Large intestine (tissue), 3 donors: ENCODE data around the gene CDH13. TPM values are rescaled to one million over a fixed set of nuclear protein-coding genes. Genes with fewer than 3 reads are reported as not detected.
A peak's percentile ranks its signal among the peaks of the same experiment; 100 is the strongest.

Source experiments
- DNase-seq, 2 donors: peaks; one replicate each; pipeline versions ENCODE4 v3.0.0 to v3.0.0-alpha.2; 2013
- H3K27ac ChIP-seq: one replicate; pipeline ENCODE4 v1.5.1; 2013; ENCODE audit warnings: low read length
- H3K27me3 ChIP-seq: 2 replicates; pipeline ENCODE4 v1.6.1; 2013; ENCODE audit warnings: low read length; ENCODE audit not compliant: control insufficient read depth, insufficient read depth
- H3K36me3 ChIP-seq: 2 replicates; pipeline ENCODE4 v1.6.1; 2013; ENCODE audit warnings: low read length; ENCODE audit not compliant: control insufficient read depth, insufficient read depth
- H3K4me1 ChIP-seq: one replicate; pipeline ENCODE4 v1.6.1; 2013; ENCODE audit warnings: low read length; ENCODE audit not compliant: control insufficient read depth, insufficient read depth
- H3K4me3 ChIP-seq: one replicate; pipeline ENCODE4 v1.5.1; 2013; ENCODE audit warnings: low read length
- H3K9me3 ChIP-seq: one replicate; pipeline ENCODE4 v1.6.1; 2013; ENCODE audit warnings: mild to moderate bottlenecking, low read depth, low read length, moderate library complexity; ENCODE audit not compliant: control insufficient read depth
- WGBS: methylation state at CpG from one replicate; pipeline ENCODE4 v1.1.5; 2013; ENCODE audit warnings: low lambda C conversion rate; ENCODE audit not compliant: insufficient coverage; 5-methylcytosine and 5-hydroxymethylcytosine counted together
- polyA plus RNA-seq: library from polyadenylated mRNA; unstranded; fragments of 120-200 nt; gene quantifications from one replicate; pipeline ENCODE4 v1.2.1, GENCODE V29; 2013

The CDH13 gene
- polyA plus RNA-seq, 1 donor: 17.1 TPM

GRCh38 chr16:83138976-83139690 lies 512.4 kb downstream of the CDH13 start:
- no peak for DNase-seq
- H3K4me1 ChIP-seq: no peaks in the 10 kb centered on the region
- H3K27ac ChIP-seq: no peak overlapping the region
- H3K27me3 ChIP-seq: peaks cover 3% of the 10 kb centered on the region
- 80% methylated on average over 1 of the region's 8 CpGs for WGBS
- H3K36me3 ChIP-seq: no peaks in the 10 kb centered on the region
- H3K9me3 ChIP-seq: no peaks in the 10 kb centered on the region
- H3K4me3 ChIP-seq: no peak overlapping the region

GRCh38 chr16:83143788-83144187 lies 517.0 kb downstream of the CDH13 start:
- Histone ChIP-seq H3K4me1 (no peaks in the 10 kb centered on the region), H3K27me3 (peaks cover 3% of the 10 kb centered on the region), H3K27ac (no peak overlapping the region), H3K4me3 (no peak overlapping the region), H3K9me3 (no peaks in the 10 kb centered on the region), H3K36me3 (no peaks in the 10 kb centered on the region)
- peak; percentile 13 to 43 for DNase-seq
- 0% methylated on average over 1 of the region's 8 CpGs for WGBS

- no peak overlapping the region for H3K27ac ChIP-seq
- DNase-seq: no peak
- H3K36me3 ChIP-seq: no peaks in the 10 kb centered on the region
- no peak overlapping the region for H3K4me3 ChIP-seq
- no peaks in the 10 kb centered on the region for H3K4me1 ChIP-seq
- no peaks in the 10 kb centered on the region for H3K9me3 ChIP-seq
- no peaks in the 10 kb centered on the region for H3K27me3 ChIP-seq
- 93% methylated on average over 3 of the region's 5 CpGs for WGBS
These were observed 518.5 kb downstream of the CDH13 start for GRCh38 chr16:83145297-83145696.

GRCh38 chr16:83147244-83147643 lies 520.5 kb downstream of the CDH13 start:
- no peaks in the 10 kb centered on the region for H3K4me1 ChIP-seq
- no peak overlapping the region for H3K27ac ChIP-seq
- no peak overlapping the region for H3K4me3 ChIP-seq
- 17% methylated on average over 1 of the region's 6 CpGs for WGBS
- no peak for DNase-seq
- no peaks in the 10 kb centered on the region for H3K9me3 ChIP-seq
- no peaks in the 10 kb centered on the region for H3K36me3 ChIP-seq
- no peaks in the 10 kb centered on the region for H3K27me3 ChIP-seq

- no peaks in the 10 kb centered on the region for H3K9me3 ChIP-seq
- no peak overlapping the region for H3K27ac ChIP-seq
- no peaks in the 10 kb centered on the region for H3K4me1 ChIP-seq
- 100% methylated on average over 2 of the region's 15 CpGs for WGBS
- H3K27me3 ChIP-seq: no peaks in the 10 kb centered on the region
- DNase-seq: no peak
- no peaks in the 10 kb centered on the region for H3K36me3 ChIP-seq
- H3K4me3 ChIP-seq: no peak overlapping the region
These were observed 531.7 kb downstream of the CDH13 start for GRCh38 chr16:83158320-83158957.

- Histone ChIP-seq H3K36me3 (no peaks in the 10 kb centered on the region), H3K4me1 (no peaks in the 10 kb centered on the region), H3K4me3 (no peak overlapping the region), H3K27ac (no peak overlapping the region), H3K9me3 (no peaks in the 10 kb centered on the region), H3K27me3 (no peaks in the 10 kb centered on the region)
- WGBS: 100% methylated on average over 1 of the region's 2 CpGs
- no peak for DNase-seq
These were observed 532.3 kb downstream of the CDH13 start for GRCh38 chr16:83159049-83159448.

GRCh38 chr16:83160287-83161020 lies 533.7 kb downstream of the CDH13 start:
- H3K9me3 ChIP-seq: no peaks in the 10 kb centered on the region
- DNase-seq: no peak
- no peak overlapping the region for H3K27ac ChIP-seq
- H3K4me1 ChIP-seq: no peaks in the 10 kb centered on the region
- no peak overlapping the region for H3K4me3 ChIP-seq
- WGBS: no CpG with 5 or more reads among the region's 7 CpGs
- no peaks in the 10 kb centered on the region for H3K36me3 ChIP-seq
- no peaks in the 10 kb centered on the region for H3K27me3 ChIP-seq

GRCh38 chr16:83162791-83163190 lies 536.0 kb downstream of the CDH13 start:
- Histone ChIP-seq H3K9me3 (no peaks in the 10 kb centered on the region), H3K4me3 (no peak overlapping the region), H3K4me1 (no peaks in the 10 kb centered on the region), H3K36me3 (no peaks in the 10 kb centered on the region), H3K27me3 (no peaks in the 10 kb centered on the region), H3K27ac (no peak overlapping the region)
- no peak for DNase-seq
- WGBS: no CpG with 5 or more reads among the region's 2 CpGs

GRCh38 chr16:83164816-83165215 lies 538.0 kb downstream of the CDH13 start:
- Histone ChIP-seq H3K36me3 (no peaks in the 10 kb centered on the region), H3K9me3 (no peaks in the 10 kb centered on the region), H3K27me3 (no peaks in the 10 kb centered on the region), H3K27ac (no peak overlapping the region), H3K4me3 (no peak overlapping the region), H3K4me1 (no peaks in the 10 kb centered on the region)
- DNase-seq: no peak
- WGBS: no CpG with 5 or more reads among the region's 3 CpGs

- 100% methylated on average over 1 of the region's 3 CpGs for WGBS
- H3K36me3 ChIP-seq: no peaks in the 10 kb centered on the region
- H3K4me3 ChIP-seq: no peak overlapping the region
- no peaks in the 10 kb centered on the region for H3K9me3 ChIP-seq
- H3K27me3 ChIP-seq: no peaks in the 10 kb centered on the region
- H3K27ac ChIP-seq: no peak overlapping the region
- no peak for DNase-seq
- H3K4me1 ChIP-seq: no peaks in the 10 kb centered on the region
These were observed 544.6 kb downstream of the CDH13 start for GRCh38 chr16:83171396-83171795.
